NCI-H2196 (cell line): ENCODE results near the gene CLCN1.

ENCODE experiments used
- DNase-seq: peaks from one replicate; lab custom pipeline; 2025; ENCODE audit not compliant: unreplicated experiment; lab: John Stamatoyannopoulos, UW

The CLCN1 gene

GRCh38 chr7:143362131-143363015, 46.5 kb downstream of the CLCN1 start, which contains the start of gene FAM131B:
FAM131B (minus strand) TSS chr7:143362713; CDS start chr7:143362603, 110 bp downstream.
- DNase-seq = peak; percentile 25

- DNase-seq = no peak
Measured at GRCh38 chr7:143363016-143363937, 47.4 kb downstream of the CLCN1 start.

- peak; percentile 75 for DNase-seq
Measured at GRCh38 chr7:143367972-143368371, 52.1 kb downstream of the CLCN1 start.

- DNase-seq = no peak
Measured at GRCh38 chr7:143368387-143368786, 52.5 kb downstream of the CLCN1 start.

GRCh38 chr7:143369678-143370651, 54.1 kb downstream of the CLCN1 start:
- no peak for DNase-seq

- DNase-seq = peak; percentile 75
Measured at GRCh38 chr7:143372070-143372469, 56.2 kb downstream of the CLCN1 start.

- no peak for DNase-seq
Measured at GRCh38 chr7:143373255-143373794, 57.4 kb downstream of the CLCN1 start.

- DNase-seq = no peak
Measured at GRCh38 chr7:143374561-143374960, 58.6 kb downstream of the CLCN1 start.

- DNase-seq = no peak
Measured at GRCh38 chr7:143375298-143376034, 59.6 kb downstream of the CLCN1 start.

- no peak for DNase-seq
Measured at GRCh38 chr7:143376396-143376795, 60.5 kb downstream of the CLCN1 start.

- no peak for DNase-seq
Measured at GRCh38 chr7:143379611-143380259, 63.8 kb downstream of the CLCN1 start.

- peak; percentile 83 for DNase-seq
Measured at GRCh38 chr7:143380260-143380645, 64.3 kb downstream of the CLCN1 start.

- DNase-seq = peak; percentile 78
Measured at GRCh38 chr7:143380646-143381426, 64.9 kb downstream of the CLCN1 start, which contains the start of gene ZYX. ZYX (plus strand) TSS chr7:143381345; CDS start chr7:143381572, 227 bp downstream.

GRCh38 chr7:143381427-143382125, 65.7 kb downstream of the CLCN1 start:
- peak; percentile 31 for DNase-seq

- no peak for DNase-seq
Measured at GRCh38 chr7:143382126-143382790, 66.3 kb downstream of the CLCN1 start.

GRCh38 chr7:143382791-143383641, 67.1 kb downstream of the CLCN1 start:
- no peak for DNase-seq
